OCI-LY1 (cell line): Measurements from ENCODE around the gene MBD5.

Experiments used
- CTCF ChIP-seq: fragments of 200-600 bp; sonication (generic), shearing (Covaris generic); IDR thresholded peaks from 2 replicates; pipeline ENCODE4 v1.5.1; 2017; ENCODE audit warnings: mild to moderate bottlenecking, antibody characterized with exemption, low read length, moderate library complexity, mixed read lengths
- EZH2 ChIP-seq: fragments of 200-600 bp; sonication (generic), shearing (Covaris generic); IDR thresholded peaks from 2 replicates; pipeline ENCODE4 v1.8.0; 2017; ENCODE audit warnings: borderline replicate concordance, mixed run types, mild to moderate bottlenecking, antibody characterized with exemption, low read length, moderate library complexity, mixed read lengths

- TF ChIP-seq CTCF (no peak), EZH2 (no peak)
Measured at GRCh38 chr2:148039783-148040182, 18.9 kb downstream of the MBD5 start.
